CD4-positive, alpha-beta T cell treated with Interferon gamma for 1 hour (primary cell): ENCODE data around the gene PTH1R.

Source experiments
- DNase-seq: peaks from one replicate; pipeline ENCODE4 v3.0.0-alpha.2; 2020

PTH1R gene

DNA sequence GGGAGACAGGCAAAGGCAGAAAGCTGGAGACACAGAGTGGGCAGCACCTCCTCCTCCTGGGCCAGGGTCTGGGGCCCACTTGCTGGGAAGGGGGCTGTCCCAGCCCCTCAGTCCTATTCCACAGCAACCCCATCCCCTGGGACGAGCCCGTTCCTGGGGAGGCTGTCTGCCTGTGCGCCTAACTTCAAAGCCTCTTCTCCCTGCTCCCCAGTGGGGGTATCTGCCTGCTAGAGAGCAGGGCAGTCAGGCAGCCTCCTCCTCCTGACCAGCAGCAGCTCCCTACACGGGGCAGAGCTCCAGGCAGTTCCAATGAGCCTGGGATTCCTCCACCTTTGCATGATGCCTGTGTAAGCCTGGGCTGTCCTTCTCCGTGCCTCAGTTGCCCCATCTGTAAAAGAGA, 6.9 kb downstream of the PTH1R start:
- no peak for DNase-seq

DNA sequence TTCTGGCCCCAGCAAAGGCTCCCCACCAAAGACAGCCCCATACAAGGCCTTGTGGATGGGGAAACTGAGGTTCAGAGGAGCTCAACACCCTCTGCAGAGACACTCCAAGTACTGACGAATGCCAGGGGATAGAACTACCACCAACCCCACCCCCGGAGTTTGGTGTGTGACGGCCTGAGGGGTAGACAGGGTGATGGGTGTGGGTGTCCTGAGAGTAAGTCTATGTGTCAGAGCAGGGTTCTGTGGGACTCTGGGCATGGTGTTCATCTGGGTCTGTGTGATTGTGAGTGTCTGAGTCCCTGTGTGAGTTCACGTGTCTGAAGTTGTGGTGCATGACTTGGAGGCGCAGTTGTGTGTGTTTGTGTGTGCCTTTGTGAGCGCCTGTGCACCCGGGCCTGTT, 7.4 kb downstream of the PTH1R start:
- DNase-seq = no peak

DNA sequence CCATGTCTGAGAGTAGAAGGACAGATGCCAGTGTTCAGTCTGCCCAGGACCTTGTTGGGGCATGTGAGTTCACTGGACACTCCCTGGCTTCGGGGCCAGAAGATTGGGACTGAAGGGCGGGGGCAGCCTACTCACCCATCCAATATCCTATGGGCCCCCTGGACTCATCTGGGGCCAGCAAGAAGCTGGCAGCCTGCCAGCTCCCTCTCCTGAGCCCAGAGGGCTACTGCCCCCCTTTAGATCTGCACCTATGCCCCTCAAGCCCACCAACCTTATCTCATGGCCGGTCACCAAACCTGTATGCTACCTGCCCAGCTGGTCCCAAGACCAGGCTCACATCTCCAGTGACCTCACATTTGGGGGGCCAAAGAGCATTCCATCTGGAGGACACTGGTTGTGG, 8.1 kb downstream of the PTH1R start:
- no peak for DNase-seq

DNA sequence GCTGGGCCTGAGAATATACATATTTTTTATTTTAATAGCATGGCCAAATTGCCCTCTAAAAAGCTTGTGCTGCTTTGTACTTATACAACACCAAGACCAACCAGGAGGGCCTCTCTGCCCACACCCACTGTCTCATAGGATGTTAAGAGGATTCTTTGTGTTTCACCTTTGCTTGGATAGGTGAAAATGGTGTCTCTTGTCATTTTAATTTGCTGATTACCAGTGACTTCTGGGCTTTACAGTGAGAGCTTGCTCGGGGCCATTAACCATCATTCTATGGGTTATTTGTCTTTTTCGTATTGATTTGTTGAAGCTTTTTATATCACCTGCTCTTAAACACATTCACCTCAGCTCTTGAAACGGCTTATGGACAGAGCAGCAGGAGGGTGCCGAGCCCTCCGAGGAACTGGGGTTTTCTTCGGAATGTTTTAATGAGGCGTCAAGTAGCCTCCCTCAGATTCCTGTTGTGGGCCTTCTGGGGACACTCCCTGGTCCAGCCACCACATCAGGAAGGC, 10.5 kb downstream of the PTH1R start:
- DNase-seq = no peak

DNA sequence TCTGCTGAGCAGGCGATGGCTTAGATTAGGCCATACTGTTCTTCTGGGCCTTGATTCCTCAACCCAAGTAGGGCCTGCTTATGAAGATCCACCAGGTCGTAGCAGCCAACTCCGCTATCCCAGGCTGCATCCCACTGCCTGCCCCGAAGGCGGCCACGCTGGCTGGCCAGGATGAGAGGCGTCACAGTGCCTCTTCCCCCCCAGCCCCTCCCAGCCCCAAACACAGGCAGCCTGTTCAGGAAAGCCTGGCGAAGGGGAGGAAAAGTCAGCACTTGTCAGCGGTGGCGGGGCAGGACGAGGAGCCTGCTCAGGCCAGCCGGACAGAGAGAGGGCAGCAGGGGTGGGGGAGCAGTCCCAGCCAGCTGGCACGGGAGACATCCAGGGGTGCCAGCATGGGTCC, 11.2 kb downstream of the PTH1R start:
- DNase-seq = no peak

DNA sequence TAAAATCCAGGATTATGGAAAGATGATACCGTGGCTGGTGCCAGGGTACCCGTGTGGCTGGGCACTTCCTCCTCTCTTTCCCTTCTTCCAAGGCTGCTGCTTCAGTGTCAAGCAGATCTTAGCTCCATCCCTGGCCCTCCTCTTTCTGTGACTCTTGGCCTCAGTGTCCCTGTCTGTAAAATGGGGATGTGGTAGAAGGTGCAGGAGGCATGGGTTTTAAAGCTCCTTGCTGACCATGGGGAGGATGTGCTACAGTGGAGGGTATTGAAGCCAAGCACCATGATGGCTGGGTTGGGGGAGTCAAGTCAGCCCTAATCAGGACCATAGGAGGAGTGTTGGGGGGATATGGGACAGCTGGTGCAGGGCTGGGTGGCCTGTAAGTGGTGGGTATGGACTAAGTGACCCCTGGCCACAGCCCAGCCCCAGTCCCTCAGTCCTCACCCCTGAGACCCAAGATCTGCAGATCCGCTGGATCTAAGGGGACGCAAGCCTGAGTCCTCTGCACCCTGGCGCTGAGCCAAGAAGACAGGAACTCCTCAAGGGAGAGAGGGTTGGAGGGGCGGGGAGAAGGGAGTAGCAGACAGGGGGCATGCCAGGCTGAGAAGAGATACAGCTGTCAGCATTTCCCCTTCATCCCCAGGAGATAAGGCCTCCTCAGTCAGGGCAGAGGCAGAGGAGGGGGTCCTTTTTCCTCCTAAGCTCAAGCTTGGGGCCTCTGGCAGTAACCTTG, 12.0 kb downstream of the PTH1R start:
- no peak for DNase-seq

DNA sequence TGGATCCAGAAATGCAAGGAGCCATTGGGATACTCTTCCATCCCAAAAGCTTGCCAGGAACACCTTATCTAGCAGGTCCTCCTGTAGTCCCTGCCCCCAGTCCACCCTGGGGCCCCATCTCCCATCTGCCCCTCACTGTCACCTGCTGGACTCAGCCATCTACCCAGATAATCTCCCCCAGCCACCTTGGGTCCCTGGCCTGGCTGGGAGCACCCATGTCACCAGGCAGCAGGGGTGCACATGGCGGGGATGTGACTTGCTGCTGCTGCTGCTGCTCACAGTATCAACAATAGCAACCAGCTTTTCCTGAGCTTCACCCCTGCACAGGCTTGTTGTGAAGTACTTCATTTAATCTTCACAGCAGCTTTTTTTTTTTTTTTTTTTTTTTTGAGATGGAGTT, 12.6 kb downstream of the PTH1R start:
- DNase-seq = no peak

DNA sequence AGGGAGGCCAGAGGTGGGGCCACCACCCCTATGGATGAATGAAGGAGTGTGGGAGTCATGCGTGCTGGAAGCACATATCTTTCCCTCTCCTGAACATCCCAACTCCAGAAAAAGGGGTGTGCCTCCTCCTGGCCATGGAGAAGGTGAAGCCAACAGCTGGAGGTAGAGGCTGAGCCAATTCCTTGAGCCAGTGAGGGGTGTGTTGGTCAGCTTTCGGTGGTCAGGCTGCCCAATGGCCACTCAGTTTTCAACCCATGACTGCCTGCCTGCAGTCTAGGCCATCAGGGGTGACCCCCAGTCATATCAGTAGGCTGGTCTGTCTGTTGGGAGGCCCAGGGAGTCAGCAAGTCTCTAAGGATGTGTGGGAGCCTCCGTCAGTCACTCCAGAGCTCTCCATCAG, 13.6 kb downstream of the PTH1R start:
- DNase-seq = no peak

DNA sequence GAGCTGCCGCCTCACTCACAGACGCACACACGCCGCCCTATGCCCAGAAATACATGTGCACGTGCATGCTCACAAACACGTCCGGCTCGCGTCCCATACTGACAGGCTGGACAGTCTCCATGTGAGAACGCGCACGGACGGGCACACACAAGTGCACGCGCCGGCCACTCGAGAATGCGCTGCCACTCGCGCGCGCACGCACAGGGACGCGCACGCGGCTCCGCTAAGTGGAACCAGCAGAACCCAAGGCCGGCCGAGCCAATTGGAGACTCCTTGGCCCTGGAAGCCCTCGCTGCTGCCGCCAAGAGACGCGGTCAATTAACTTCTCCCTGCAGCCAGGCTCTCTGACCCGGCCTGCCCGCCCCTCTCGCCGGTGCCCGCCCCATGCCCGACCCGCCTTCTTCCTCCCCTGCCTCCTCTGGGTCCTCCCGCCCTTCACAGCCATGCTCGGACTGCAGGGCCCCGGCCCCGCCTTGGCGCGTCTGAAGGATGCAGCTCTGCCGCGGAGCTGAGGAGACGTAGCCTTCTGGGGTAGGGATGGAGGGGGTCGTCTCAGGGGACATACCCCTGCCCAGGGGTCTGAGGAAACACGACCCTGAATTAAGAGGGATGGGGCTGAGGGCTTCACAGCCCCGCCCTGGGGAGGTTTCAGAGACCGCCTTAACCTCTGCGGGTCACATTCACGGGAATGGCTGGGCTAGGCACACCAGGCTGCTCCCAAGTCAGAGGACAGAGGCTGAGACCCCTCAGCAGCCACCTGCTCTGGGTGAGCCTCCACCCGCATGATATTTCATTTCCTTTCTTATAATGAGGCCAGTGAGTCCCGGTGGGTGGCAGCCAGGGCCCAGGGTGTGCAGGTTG, 15.0 kb downstream of the PTH1R start:
- DNase-seq = peak; percentile 43

DNA sequence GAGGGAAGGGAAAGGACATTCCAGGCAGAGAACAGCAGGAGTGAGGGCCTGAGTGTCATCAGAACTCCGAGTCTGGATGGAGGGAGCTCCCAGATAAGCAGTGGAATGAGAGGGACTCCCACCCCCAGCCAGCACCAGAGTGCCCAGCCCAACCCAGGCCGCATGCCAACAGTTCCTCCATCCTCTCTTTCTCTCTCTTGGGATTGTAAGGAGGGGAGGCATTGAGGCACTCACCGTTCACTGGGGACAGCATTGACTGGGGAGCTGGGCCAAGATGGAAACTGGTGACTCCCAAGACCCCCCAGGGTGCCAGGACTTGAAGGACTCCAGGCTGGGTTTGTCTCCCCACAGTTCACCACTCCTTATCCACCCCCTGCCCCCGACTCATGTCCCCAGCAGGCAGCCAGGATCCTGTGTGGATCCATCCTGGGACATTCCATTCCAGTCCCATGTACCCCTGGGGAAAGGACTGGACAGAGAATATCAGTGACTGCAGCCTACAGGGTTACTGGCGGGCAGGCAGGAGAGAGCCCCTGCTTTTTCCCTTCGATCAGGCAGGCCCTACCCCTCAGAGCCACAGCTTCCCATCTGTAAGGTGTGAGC, 15.7 kb downstream of the PTH1R start:
- no peak for DNase-seq

DNA sequence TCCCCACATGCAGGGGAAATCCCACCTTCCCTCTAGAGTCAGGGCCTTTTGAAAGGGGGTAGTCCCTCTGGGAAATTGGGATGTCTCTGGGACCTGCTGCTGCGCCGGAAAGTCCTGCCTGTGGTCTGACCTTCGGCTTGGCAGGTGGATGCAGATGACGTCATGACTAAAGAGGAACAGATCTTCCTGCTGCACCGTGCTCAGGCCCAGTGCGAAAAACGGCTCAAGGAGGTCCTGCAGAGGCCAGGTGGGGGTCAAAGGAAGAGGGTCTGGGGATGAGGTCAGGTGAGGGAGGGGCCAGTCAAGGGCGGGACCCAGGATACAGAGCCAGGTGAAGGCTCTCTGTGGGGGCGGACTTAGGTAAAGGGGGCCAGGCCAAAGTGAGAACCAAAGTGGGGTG, 16.2 kb downstream of the PTH1R start:
- no peak for DNase-seq

DNA sequence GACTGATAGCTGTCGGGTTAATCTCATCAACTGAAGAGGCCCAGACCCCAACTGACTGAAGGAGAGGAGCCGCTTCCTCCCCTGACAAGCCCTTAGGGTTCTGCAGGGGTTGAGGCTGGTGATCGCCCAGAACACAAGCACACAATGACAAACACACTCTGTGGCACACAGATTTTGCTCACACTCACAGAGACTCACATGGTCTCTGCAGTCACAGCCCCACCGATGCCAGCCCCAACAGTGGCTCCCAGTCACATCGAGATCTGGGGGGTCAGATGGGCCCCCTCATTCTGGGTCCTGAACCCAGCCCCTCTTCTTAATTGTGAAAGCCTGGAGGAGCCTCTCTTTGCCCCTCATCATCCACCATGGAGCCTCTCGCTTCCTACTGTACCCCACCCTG, 16.7 kb downstream of the PTH1R start:
- no peak for DNase-seq

DNA sequence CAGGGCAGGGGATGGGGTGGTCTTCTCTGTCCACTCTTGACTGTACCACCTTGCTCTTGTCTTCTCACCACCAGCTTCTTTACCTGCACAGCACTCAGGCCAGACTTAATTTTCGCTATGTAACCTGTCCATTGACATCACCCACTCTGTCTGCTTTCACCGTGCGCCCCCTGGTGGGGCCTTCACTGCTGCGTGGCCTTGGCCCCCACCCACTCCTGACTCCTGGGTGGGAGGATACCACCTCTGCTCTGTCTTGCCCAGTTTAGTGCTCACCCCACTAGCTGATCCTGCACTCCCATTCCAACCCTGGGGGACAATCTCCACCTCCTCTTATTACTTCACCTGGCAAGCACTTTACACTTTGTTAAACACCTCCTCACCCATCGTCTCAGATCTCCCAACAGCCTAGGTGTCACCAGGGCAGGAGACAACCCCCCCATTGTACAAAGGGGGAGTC, 17.7 kb downstream of the PTH1R start:
- peak; percentile 66 for DNase-seq

DNA sequence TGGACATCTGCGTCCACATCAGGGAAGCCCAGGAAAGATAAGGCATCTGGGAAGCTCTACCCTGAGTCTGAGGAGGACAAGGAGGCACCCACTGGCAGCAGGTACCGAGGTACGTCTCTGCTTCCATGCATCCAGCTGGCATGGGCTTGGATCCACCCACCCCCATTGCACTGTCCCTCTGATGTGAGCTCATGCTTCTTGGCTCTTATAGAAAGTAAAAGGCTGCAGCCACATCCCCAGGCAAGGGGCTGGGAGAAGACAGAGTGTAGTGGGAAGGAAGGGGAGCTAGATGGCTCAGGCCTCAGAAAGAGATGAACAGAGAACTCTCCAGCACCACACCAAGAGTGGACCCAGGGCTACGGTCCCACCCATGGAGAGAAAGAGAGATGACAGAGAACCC, 18.2 kb downstream of the PTH1R start:
- no peak for DNase-seq

DNA sequence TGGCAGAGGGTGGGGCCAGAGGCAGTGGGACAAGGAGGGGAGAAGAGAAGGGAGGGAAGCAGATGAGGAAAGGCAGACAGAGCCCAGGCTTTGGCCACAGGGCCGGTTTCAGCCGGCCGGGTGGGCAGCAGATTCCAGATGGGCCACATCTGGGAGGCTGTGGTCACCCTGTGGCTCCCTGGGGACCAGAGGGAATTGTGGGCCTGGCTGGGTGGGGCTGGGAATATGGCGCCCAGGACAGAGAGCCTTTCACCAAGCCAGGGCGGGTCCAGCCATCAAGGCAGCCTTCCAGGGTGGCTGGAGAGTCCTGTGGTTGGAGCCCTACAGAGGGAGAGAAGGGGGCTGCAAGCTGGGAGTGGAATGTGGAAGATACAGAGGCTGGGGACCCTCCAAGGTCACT, 18.9 kb downstream of the PTH1R start:
- DNase-seq = no peak

DNA sequence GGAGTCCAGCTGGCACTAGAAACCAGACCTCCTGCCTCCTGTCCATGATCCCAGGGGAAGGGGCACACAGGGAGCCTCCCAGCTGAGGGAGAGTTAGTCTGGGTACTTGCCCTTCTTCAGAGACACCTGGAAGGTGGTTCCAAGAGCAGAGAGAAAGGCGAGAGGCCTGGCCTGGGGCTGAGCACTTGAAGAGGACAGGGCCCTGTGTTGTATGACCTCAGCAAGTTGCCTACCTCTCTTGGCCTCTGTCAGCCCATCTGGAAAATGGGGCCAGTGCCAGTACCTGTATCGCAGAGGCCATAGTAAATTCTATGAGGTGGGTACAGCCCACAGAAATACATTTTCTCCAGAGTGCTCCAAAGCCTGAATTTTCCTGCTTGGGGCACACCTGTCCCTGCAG, 19.5 kb downstream of the PTH1R start:
- no peak for DNase-seq

DNA sequence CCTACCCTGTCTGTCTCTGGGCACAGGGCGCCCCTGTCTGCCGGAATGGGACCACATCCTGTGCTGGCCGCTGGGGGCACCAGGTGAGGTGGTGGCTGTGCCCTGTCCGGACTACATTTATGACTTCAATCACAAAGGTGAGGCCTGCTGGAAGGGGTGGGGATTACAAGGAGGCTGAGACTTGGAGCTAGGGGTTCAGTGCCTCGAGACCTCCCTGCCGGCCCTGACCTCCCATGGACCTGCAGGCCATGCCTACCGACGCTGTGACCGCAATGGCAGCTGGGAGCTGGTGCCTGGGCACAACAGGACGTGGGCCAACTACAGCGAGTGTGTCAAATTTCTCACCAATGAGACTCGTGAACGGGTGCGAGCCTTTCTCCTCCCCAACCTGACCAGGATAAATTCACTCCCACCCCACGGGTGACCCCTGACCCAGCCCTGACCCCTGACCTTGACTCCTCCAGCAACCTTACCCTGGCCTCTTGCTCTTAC, 20.4 kb downstream of the PTH1R start:
- DNase-seq = no peak

DNA sequence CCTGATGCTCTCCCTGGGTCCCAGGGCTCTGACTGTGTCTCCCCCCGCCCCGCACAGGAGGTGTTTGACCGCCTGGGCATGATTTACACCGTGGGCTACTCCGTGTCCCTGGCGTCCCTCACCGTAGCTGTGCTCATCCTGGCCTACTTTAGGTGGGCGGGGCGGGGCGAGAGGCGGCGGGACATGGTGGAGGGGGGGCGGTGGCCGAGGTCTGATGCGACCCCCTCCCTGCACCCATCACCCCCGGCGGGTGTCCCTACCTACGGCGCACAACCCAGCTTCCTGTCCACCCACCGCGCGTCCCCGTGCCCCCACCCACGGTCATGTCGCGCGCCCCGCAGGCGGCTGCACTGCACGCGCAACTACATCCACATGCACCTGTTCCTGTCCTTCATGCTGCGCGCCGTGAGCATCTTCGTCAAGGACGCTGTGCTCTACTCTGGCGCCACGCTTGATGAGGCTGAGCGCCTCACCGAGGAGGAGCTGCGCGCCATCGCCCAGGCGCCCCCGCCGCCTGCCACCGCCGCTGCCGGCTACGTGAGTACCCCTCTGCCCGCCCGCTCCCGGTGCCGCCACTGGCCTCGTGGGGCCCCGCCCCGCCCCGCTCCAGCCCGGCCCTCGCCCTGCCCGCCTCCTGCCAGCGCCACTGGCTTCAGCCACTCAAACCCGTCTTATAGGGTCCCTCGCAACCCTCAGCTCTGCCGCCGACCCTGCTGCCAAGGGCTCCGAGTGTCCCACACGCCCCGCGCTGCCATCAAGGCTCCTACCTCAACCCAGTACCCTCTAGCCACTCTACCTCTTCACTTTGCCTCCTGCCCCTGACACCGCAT, 21.0 kb downstream of the PTH1R start:
- no peak for DNase-seq

DNA sequence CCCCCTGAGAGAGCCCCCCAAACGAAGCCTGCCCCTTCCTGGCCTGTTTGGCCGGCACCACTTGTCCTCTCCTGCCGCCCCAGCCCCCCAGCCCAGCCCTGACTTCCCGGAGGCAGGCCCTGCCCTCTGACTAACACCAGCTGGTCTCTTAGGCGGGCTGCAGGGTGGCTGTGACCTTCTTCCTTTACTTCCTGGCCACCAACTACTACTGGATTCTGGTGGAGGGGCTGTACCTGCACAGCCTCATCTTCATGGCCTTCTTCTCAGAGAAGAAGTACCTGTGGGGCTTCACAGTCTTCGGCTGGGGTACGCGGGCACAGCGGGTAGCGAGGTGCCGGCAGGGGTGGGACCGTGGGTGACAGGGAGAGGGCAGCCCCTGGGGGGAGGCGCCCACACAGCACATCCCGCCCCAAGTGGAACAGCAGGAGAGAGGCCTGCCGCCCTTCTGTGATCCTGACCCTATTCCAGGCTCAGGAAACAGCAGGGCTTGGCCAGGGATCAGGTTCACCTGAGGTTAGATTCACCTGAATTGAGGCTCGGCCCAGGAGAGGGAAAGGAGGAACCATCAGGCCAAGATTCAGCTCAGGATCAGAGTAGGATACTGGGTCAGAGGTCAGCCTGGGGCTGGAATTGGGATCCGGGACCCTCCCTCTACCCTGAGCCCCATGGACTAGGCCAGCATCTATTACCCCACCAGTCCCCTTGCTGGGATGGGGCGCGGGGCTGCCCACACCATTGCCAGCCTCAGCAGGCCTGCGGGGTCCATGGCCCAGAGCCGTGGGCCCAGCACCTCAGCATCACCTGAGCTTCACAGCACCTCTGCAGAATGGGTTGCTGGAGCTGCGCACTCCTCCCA, 21.9 kb downstream of the PTH1R start:
- no peak for DNase-seq

DNA sequence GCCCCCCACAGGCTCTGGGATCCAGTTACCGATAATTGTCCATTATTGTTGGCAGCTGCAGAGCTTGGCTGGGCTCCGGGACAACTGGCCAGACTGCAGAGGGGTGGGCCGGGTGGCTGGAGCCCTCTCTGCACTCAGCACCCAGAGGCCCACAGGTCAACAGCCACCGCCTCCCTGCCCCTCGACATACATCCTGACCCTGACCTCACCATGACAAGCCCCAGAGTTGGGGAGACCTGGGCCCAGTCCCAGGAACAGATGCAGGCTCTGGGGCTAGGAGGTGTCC, 22.4 kb downstream of the PTH1R start:
- no peak for DNase-seq

DNA sequence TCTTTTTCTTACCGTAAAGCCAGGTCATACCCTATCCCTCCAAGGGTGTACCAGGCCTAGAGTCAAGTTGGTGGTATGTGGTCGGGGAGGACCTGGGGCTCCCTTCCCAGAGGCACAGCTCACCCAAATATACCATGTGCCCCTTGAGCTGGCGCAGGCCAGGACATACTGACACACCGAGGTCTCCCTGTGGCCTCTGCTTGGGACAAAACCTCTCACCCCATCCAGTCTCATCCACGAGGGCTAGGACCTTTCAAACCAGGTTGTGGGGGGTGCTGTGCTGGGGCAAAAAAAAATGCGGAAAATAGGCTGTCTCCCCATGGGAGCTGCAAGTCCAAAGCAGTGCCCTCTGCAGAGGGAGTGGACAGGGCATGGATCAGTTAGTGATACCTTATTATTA, 22.8 kb downstream of the PTH1R start:
- DNase-seq = no peak

DNA sequence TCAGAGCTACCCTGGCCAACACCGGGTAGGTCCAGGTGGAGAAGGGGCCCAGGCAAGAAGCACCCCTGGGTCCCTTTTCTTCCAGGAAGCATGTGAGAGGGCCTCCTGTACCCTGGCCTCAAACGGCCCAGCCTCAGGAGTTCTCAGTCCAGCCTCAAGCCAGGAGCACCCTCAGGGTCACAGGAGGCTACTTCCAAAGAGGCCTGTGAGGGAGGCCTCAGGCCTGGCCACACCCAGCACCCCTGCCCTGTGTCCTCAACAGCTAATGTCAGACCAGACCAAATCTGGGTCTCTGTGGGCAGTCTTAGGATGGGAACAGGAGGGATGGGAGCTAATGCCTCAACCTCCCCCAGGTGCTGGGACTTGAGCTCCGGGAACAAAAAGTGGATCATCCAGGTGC, 23.5 kb downstream of the PTH1R start:
- no peak for DNase-seq
